ENCODE results near the gene DTX1. TPM values are rescaled to one million over a fixed set of nuclear protein-coding genes. Genes with fewer than 3 reads are reported as not detected.
A peak's percentile ranks its signal among the peaks of the same experiment; 100 is the strongest.

The DTX1 gene
- polyA plus RNA-seq, 1 donor = 9.1 TPM

- Histone ChIP-seq H3K4me3 (ENCODE audit: low read length) (no peak overlapping the region), H3K27me3 (ENCODE audit: control insufficient read depth, insufficient read depth, low read length) (peaks cover 35% of the 10 kb centered on the region)
- 67% methylated on average over 3 of the region's 32 CpGs for WGBS (ENCODE audit: insufficient coverage, low lambda C conversion rate)
These were observed 37.0 kb downstream of the DTX1 start for GRCh38 chr12:113093409-113094101.

GRCh38 chr12:113094738-113095137 lies 38.2 kb downstream of the DTX1 start:
- H3K36me3 ChIP-seq (ENCODE audit: control insufficient read depth, insufficient read depth, low read length) = no peaks in the 10 kb centered on the region
- H3K27me3 ChIP-seq (ENCODE audit: control insufficient read depth, insufficient read depth, low read length) = peaks cover 35% of the 10 kb centered on the region
- no peak overlapping the region for H3K27ac ChIP-seq (ENCODE audit: low read length)
- DNase-seq = no peak
- H3K9me3 ChIP-seq (ENCODE audit: control insufficient read depth, low read depth, low read length) = no peaks in the 10 kb centered on the region
- H3K4me3 ChIP-seq (ENCODE audit: low read length) = no peak overlapping the region
- H3K4me1 ChIP-seq (ENCODE audit: control insufficient read depth, insufficient read depth, low read length) = peaks cover 2% of the 10 kb centered on the region
- WGBS (ENCODE audit: insufficient coverage, low lambda C conversion rate) = no CpG with 5 or more reads among the region's 16 CpGs

More at GRCh38 chr12:113093409-113094101, 37.0 kb downstream of the DTX1 start:
- Histone ChIP-seq H3K4me1 (ENCODE audit: control insufficient read depth, insufficient read depth, low read length) (peaks cover 2% of the 10 kb centered on the region), H3K36me3 (ENCODE audit: control insufficient read depth, insufficient read depth, low read length) (no peaks in the 10 kb centered on the region), H3K9me3 (ENCODE audit: control insufficient read depth, low read depth, low read length) (no peaks in the 10 kb centered on the region), H3K27ac (ENCODE audit: low read length) (no peak overlapping the region)
- DNase-seq = no peak

- no peaks in the 10 kb centered on the region for H3K9me3 ChIP-seq (ENCODE audit: control insufficient read depth, low read depth, low read length)
- H3K36me3 ChIP-seq (ENCODE audit: control insufficient read depth, insufficient read depth, low read length) = no peaks in the 10 kb centered on the region
- DNase-seq = no peak
- H3K4me1 ChIP-seq (ENCODE audit: control insufficient read depth, insufficient read depth, low read length) = peaks cover 2% of the 10 kb centered on the region
- no CpG with 5 or more reads among the region's 6 CpGs for WGBS (ENCODE audit: insufficient coverage, low lambda C conversion rate)
- H3K4me3 ChIP-seq (ENCODE audit: low read length) = no peak overlapping the region
- H3K27me3 ChIP-seq (ENCODE audit: control insufficient read depth, insufficient read depth, low read length) = peaks cover 33% of the 10 kb centered on the region
- H3K27ac ChIP-seq (ENCODE audit: low read length) = no peak overlapping the region
These were observed 38.9 kb downstream of the DTX1 start for GRCh38 chr12:113095405-113095804.

DNA sequence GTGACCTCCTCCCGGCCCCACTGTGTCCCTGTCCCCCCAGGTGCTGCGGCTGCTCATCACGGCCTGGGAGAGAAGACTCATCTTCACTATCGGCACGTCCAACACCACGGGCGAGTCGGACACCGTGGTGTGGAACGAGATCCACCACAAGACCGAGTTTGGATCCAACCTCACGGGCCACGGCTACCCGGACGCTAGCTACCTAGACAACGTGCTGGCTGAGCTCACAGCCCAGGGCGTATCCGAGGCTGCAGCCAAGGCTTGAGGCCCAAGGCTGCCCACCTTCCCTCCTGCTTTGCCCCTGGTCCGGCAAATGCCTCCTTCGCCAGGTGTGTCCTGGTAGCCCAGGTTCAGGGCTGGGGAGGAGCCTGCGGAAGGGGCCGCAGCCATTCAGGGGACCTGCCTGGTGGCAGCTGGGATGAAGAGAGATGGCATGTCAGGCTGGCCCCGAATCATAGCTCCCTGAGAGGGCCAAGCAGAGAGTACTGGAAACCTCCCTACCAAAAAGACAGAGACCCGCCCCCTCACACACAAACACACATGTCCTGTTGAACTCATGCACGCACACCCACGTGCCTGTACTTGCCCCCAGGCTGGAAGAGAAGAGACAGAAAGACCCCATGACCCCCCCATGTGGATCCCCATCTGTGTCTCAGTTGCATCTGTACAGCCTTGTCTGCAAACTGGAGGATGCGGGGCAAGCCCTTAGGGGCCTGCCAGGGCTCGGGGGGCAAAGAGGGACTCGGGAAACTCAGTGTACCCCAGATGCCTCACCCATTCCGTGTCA lies 40.3 kb downstream of the DTX1 start:
- no CpG with 5 or more reads among the region's 30 CpGs for WGBS (ENCODE audit: insufficient coverage, low lambda C conversion rate)
- Histone ChIP-seq H3K4me1 (ENCODE audit: control insufficient read depth, insufficient read depth, low read length) (peaks cover 2% of the 10 kb centered on the region), H3K27ac (ENCODE audit: low read length) (no peak overlapping the region), H3K9me3 (ENCODE audit: control insufficient read depth, low read depth, low read length) (no peaks in the 10 kb centered on the region), H3K4me3 (ENCODE audit: low read length) (no peak overlapping the region), H3K27me3 (ENCODE audit: control insufficient read depth, insufficient read depth, low read length) (peaks cover 20% of the 10 kb centered on the region), H3K36me3 (ENCODE audit: control insufficient read depth, insufficient read depth, low read length) (no peaks in the 10 kb centered on the region)
- DNase-seq = no peak

GRCh38 chr12:113097716-113098440 lies 41.3 kb downstream of the DTX1 start:
- Histone ChIP-seq H3K4me3 (ENCODE audit: low read length) (no peak overlapping the region), H3K27me3 (ENCODE audit: control insufficient read depth, insufficient read depth, low read length) (peaks cover 10% of the 10 kb centered on the region), H3K4me1 (ENCODE audit: control insufficient read depth, insufficient read depth, low read length) (no peaks in the 10 kb centered on the region), H3K27ac (ENCODE audit: low read length) (no peak overlapping the region), H3K9me3 (ENCODE audit: control insufficient read depth, low read depth, low read length) (no peaks in the 10 kb centered on the region), H3K36me3 (ENCODE audit: control insufficient read depth, insufficient read depth, low read length) (no peaks in the 10 kb centered on the region)
- DNase-seq = no peak
- no CpG with 5 or more reads among the region's 14 CpGs for WGBS (ENCODE audit: insufficient coverage, low lambda C conversion rate)

GRCh38 chr12:113098441-113099028 lies 42.0 kb downstream of the DTX1 start:
- DNase-seq = peak; percentile 44 to 67
- WGBS (ENCODE audit: insufficient coverage, low lambda C conversion rate) = no CpG with 5 or more reads among the region's 15 CpGs
- peaks cover 5% of the 10 kb centered on the region for H3K27me3 ChIP-seq (ENCODE audit: control insufficient read depth, insufficient read depth, low read length)
- no peaks in the 10 kb centered on the region for H3K9me3 ChIP-seq (ENCODE audit: control insufficient read depth, low read depth, low read length)
- H3K4me3 ChIP-seq (ENCODE audit: low read length) = no peak overlapping the region
- H3K27ac ChIP-seq (ENCODE audit: low read length) = no peak overlapping the region
- no peaks in the 10 kb centered on the region for H3K4me1 ChIP-seq (ENCODE audit: control insufficient read depth, insufficient read depth, low read length)
- no peaks in the 10 kb centered on the region for H3K36me3 ChIP-seq (ENCODE audit: control insufficient read depth, insufficient read depth, low read length)

- H3K36me3 ChIP-seq (ENCODE audit: control insufficient read depth, insufficient read depth, low read length) = no peaks in the 10 kb centered on the region
- H3K27ac ChIP-seq (ENCODE audit: low read length) = no peak overlapping the region
- DNase-seq = no peak
- H3K4me3 ChIP-seq (ENCODE audit: low read length) = no peak overlapping the region
- peaks cover 10% of the 10 kb centered on the region for H3K27me3 ChIP-seq (ENCODE audit: control insufficient read depth, insufficient read depth, low read length)
- no peaks in the 10 kb centered on the region for H3K9me3 ChIP-seq (ENCODE audit: control insufficient read depth, low read depth, low read length)
- H3K4me1 ChIP-seq (ENCODE audit: control insufficient read depth, insufficient read depth, low read length) = no peaks in the 10 kb centered on the region
These were observed 42.8 kb downstream of the DTX1 start for GRCh38 chr12:113099364-113099763.

DNA sequence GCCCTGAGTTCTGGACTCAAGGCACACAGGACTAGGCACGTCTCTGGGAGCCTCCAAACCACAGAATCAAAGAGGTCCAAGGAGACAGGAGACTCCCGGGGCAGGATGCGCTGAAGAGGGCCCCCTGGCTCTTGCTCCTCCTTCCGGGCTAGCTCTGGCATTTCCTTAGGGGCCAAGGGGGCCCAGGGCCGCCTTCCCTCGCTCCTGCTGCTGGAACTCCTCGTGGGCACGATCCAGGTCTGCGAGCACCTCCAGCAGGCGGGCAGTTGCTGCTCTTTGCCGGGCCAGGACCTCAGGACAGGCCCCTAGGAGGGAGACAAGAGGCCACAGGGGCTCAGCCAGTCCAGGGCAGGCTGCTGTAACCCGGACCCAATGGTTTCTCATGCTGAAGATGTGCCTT lies 43.2 kb downstream of the DTX1 start:
- Histone ChIP-seq H3K4me1 (ENCODE audit: control insufficient read depth, insufficient read depth, low read length) (no peaks in the 10 kb centered on the region), H3K27me3 (ENCODE audit: control insufficient read depth, insufficient read depth, low read length) (peaks cover 10% of the 10 kb centered on the region), H3K4me3 (ENCODE audit: low read length) (no peak overlapping the region), H3K36me3 (ENCODE audit: control insufficient read depth, insufficient read depth, low read length) (no peaks in the 10 kb centered on the region), H3K27ac (ENCODE audit: low read length) (no peak overlapping the region), H3K9me3 (ENCODE audit: control insufficient read depth, low read depth, low read length) (no peaks in the 10 kb centered on the region)
- WGBS (ENCODE audit: insufficient coverage, low lambda C conversion rate) = no CpG with 5 or more reads among the region's 12 CpGs
- DNase-seq = no peak

GRCh38 chr12:113101751-113102150 lies 45.2 kb downstream of the DTX1 start:
- Histone ChIP-seq H3K4me3 (ENCODE audit: low read length) (no peak overlapping the region), H3K27ac (ENCODE audit: low read length) (no peak overlapping the region), H3K4me1 (ENCODE audit: control insufficient read depth, insufficient read depth, low read length) (no peaks in the 10 kb centered on the region), H3K36me3 (ENCODE audit: control insufficient read depth, insufficient read depth, low read length) (no peaks in the 10 kb centered on the region), H3K27me3 (ENCODE audit: control insufficient read depth, insufficient read depth, low read length) (peaks cover 11% of the 10 kb centered on the region), H3K9me3 (ENCODE audit: control insufficient read depth, low read depth, low read length) (no peaks in the 10 kb centered on the region)
- DNase-seq = no peak
- no CpG with 5 or more reads among the region's 10 CpGs for WGBS (ENCODE audit: insufficient coverage, low lambda C conversion rate)

- Histone ChIP-seq H3K4me1 (ENCODE audit: control insufficient read depth, insufficient read depth, low read length) (no peaks in the 10 kb centered on the region), H3K27ac (ENCODE audit: low read length) (no peak overlapping the region), H3K27me3 (ENCODE audit: control insufficient read depth, insufficient read depth, low read length) (peaks cover 14% of the 10 kb centered on the region), H3K4me3 (ENCODE audit: low read length) (no peak overlapping the region), H3K9me3 (ENCODE audit: control insufficient read depth, low read depth, low read length) (no peaks in the 10 kb centered on the region), H3K36me3 (ENCODE audit: control insufficient read depth, insufficient read depth, low read length) (no peaks in the 10 kb centered on the region)
- DNase-seq = no peak
- WGBS (ENCODE audit: insufficient coverage, low lambda C conversion rate) = 78% methylated on average over 5 of the region's 5 CpGs
These were observed 46.3 kb downstream of the DTX1 start for GRCh38 chr12:113102811-113103210.

Data from large intestine (tissue), 3 donors.